Panc1 (cell line): ENCODE data around the gene S100A12.

Experiments used
- CTCF ChIP-seq: fragments of 450-650 bp; IDR thresholded peaks from 2 replicates; pipeline ENCODE4 v1.5.1; 2017; ENCODE audit warnings: mild to moderate bottlenecking
- POLR2AphosphoS5 ChIP-seq: IDR thresholded peaks from 2 replicates; pipeline ENCODE4 v1.6.1; 2012; ENCODE audit warnings: mild to moderate bottlenecking, low read depth, low read length, moderate library complexity
- SIN3A ChIP-seq: IDR thresholded peaks from 2 replicates; pipeline ENCODE4 v1.6.1; 2012; ENCODE audit warnings: low read depth, mild to moderate bottlenecking, low read length, moderate library complexity, borderline replicate concordance; ENCODE audit not compliant: insufficient read depth
- TCF7L2 ChIP-seq: IDR thresholded peaks from 2 replicates; pipeline ENCODE4 v1.6.1; 2011; ENCODE audit warnings: mild to moderate bottlenecking, low read depth, low read length, inconsistent platforms

- no peak for TF ChIP-seq CTCF
- no peak for TF ChIP-seq POLR2AphosphoS5
- TF ChIP-seq TCF7L2: no peak
- TF ChIP-seq SIN3A: no peak
These were observed 2.9 kb downstream of the S100A12 start for GRCh38 chr1:153372571-153372970.
